Activated CD4-positive, alpha-beta T cell treated with anti-CD3 and anti-CD28 coated beads, Interleukin-2, amount 50 U/mL, for 4 hours (primary cell): ENCODE results near the gene PPP1R14B.

ENCODE experiments used
- DNase-seq, 2 experiments: peaks; one replicate each; pipeline ENCODE4 v3.0.0-alpha.2; 2020

Gene PPP1R14B

DNA sequence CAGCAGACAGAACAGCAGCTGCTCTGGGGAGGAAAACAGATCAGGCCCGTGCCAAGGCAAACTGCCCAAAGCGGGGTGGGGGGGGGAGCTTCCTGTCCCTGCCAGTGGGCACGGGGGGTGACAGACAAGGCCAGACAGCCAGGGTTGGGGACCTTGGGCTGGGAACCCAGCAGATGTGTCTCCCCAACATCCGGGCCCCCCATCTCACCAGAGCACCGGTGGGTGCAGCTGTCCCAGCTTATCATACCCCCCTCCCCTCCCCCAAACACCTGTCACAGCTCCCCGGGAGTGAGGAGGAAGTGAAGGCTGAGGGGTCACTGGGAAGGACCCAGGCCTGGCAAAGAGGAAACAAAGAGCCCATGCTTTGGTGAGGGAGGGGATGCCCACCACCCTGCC lies 1.3 kb downstream of the PPP1R14B start:
- DNase-seq, result peak in 1 of 2 experiments; percentile 24

DNA sequence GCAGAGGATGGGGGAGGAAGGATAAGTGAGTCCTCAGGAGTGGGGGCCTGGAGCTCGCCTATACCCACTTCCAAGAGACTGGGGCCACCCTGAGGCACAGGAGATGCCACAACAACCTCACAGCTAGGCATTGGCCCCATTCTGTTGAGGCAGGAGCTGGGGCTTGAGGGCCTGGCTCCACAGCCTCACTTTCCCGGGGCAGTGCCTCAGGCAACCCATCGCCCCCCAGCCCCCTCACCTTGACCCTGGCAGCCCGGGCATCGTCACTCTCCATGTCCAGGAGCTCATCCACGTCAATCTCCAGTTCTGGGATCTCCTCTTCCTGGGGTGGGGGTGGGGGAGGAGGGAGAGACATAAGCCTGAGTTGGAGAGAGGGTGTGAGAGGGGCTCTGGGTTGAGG lies 1.8 kb downstream of the PPP1R14B start:
- DNase-seq, result no peak

DNA sequence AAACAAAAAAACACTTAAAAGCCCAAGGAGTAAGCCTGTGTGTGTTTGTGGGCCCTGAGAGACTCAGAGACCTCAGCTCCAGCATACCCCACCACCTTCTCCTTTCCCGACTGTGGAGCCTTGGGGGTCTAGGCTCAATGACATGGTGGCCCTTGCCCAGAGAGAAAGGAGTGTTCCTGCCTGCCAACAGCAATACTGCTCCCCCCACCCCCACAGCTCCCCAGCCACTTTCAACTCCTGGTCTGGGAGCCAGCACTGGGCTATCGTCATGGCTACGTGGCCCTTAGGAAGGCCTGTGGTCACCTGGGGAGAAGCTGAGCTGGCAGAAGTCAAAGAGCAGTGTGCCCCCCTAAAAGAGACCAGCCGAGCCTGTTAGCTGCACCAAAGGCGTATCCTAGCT lies 2.6 kb downstream of the PPP1R14B start:
- no peak for DNase-seq

DNA sequence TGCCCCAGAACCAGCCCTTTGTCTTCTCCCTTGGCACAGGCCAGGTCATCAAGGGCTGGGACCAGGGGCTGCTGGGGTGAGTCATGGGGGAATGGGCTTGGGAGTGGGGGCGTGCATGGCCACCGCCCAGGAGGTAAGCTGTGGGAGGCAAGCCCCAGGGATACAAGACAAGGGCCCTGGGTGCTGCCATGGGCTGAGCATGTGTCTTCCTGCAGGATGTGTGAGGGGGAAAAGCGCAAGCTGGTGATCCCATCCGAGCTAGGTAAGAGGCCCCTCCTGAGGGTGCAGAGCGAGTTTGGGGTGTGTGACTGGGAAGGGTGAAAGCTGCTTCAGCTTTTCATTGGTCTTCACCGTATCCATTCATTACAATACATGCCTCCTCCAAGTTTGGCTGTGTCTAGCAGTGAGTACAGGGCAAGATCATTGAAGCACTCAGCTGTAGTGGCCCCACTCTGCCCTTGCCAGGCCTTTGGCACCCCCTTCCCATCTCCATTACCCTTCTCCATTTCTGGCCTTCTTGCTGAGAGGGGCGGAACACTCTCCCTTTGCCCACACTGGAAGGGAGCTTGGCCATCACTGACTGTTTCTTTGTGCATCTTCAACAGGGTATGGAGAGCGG lies 3.4 kb downstream of the PPP1R14B start:
- no peak for DNase-seq

DNA sequence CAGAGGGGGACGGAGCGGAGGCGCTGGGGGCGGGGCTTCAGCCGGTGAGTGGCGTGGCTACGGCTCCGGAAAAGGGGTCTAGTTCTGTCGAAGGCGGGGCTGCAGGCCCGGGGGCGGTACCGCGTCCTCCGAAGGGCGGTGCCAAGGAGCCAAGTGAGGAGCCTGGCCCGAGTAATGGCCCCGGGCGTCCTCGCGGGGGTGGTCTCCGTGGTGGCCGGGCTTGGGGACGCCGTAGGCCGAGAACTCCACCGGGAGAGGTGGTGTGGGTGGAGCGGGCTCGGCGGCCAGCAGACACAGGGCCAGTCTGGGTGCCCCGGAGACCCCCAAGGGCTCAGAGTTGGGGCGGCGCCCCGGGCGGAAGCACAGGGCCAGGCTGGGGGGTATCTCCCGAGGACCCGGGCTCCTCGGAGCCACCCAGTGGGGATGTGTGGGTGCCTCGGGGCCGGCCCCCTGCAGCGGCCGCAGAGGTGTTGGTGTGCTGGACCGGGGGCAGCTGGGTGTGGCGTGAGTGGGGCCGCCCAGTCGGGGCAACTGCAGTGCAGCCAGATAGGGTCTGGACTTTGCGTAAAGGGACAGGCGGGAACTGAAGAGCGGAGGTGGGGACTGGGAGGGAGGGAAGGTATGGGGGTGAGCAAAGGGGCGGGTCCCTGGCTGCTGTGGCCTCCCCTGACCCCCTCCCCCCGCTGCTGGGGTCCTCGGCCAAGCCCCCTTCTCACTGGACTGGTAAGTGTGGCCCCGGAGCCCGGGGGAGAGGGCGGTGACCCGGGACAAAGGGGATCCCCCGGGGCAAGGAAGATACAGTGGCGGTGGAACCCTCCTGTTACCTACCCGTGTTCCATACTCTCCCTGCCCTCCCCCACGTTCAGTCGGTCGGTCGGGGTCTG lies 5.0 kb downstream of the PPP1R14B start:
- peak; percentile 99 to 100 for DNase-seq

DNA sequence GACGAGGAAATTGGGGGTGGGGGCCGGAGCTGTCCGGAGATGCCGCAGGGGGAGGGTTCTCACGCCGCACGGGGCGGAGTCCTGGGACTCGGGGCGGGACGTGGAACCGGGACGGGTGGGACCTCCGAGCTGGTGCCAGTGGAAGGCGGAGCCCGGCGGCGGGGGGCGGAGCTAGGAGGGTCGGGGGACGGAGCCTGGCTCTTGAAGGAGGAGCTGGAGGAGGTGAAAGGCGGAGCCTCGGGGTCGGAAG lies 5.6 kb downstream of the PPP1R14B start:
- DNase-seq, result no peak

DNA sequence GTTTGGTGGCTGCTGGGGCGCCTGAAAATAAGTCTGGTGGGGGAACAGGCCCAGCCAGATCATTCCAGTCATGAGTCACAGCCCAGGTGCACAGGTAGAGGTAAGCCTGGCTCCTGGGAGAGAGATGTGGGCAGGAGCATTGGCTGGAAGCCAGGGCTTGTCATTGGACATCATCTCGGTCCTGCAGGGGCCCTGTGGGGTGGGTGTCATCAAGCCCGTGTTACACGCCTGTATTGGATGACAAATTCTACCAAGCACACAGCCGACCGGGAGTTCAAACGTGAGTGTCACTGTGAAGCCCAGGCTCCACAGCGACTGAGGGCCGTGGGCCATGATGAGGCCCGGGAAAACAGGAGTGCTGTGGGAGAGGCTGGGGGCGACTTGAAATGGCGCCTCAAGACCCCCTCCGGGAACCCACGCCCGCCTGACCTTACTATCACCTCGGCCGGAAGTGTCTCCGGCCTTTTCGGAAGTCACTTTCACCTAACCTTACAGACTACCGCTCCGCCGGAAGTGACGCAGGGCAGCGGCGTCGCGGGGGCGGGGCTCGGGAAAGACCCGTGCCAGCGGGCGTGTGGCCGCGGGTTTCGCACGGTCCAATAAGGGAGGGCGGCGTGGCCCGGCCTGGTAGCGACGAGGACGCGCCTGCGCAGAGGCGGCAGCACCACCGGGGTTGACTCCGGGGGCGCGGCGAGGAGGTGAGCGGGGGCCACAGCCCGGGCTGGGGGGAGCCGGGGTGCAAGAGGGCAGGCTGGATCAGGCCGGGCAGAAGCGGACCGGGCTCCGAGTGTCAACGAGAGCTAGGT lies 6.1 kb downstream of the PPP1R14B start, which contains the start of gene FKBP2:
TSS of gene FKBP2 (plus strand) at position 661 of the 806 bp plus-strand sequence. CDS start 1,293 bp downstream, outside the sequence.
- DNase-seq, result peak; percentile 95 to 97

DNA sequence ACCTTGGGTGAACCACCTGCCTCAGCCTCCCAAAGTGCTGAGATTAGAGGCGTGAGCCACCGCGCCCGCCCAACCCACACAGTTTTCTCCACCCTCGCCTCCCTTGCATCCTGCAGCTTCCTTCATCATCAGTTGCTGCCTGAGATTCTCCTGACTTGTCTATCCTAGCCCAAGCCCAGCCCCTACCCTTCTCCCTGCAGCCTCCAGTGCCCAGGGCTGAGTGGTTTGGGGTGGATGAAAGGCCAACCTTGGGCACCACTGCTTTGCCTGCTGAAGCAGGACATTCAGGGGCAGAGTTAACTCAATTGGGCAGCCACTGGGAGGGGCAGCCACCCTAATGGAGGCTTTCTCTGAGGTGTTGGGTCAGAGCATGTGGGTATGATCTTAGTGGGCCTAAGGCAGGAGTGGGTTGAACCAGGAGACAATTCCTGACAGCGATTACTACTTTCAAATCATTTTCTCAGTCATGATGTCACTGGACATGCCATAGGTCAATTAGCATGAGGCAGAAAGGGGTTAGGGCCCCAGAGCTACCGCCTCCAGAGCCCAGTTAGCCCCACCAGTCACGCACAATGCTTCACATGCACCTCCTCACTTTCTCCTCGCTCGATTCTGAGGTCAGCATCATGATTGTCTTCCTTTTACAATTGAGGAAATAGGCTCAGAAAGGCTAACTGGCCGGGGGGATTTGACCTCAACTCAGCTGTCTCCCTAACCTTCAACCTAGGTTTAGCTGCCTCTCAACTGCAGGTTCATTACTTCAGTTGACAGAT lies 6.9 kb downstream of the PPP1R14B start:
- no peak for DNase-seq

DNA sequence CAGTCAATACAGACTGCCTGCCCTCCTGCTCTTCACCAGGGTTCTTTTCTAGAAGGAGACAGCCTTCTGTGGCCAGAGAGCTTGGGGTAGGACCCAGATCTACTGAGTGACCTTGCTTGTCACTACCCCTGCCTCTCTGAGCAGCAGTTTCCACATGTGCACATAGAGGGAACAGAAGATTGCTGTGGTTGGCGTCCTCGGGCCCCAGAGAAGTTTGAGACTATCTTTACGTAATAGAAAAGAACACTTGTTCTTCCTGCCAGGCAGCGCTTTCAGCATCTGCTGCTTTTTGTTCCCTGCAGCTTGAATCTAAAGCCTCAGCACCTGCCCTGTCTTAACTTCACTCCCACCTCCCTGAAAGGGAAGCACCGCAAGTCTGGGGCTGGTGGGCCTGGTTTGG lies 7.7 kb downstream of the PPP1R14B start:
- no peak for DNase-seq

DNA sequence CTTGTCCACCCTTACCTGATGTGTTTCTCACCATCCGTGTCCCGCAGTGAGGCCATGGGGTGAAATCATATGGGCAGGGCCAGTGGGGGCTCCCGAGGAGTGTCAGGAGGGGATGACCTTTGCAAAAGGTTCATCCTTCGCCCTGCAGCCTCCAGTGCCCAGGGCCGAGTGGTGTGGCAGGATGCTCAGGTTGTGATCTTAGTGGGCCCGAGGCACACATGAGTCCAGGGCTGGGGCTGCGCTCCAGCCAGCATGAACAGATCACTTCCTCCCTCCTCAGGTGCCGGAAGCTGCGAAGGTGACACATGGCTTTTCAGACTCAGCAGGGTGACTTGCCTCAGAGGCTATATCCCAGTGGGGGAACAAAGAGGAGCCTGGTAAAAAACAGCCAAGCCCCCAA lies 8.7 kb downstream of the PPP1R14B start:
- DNase-seq, result no peak

DNA sequence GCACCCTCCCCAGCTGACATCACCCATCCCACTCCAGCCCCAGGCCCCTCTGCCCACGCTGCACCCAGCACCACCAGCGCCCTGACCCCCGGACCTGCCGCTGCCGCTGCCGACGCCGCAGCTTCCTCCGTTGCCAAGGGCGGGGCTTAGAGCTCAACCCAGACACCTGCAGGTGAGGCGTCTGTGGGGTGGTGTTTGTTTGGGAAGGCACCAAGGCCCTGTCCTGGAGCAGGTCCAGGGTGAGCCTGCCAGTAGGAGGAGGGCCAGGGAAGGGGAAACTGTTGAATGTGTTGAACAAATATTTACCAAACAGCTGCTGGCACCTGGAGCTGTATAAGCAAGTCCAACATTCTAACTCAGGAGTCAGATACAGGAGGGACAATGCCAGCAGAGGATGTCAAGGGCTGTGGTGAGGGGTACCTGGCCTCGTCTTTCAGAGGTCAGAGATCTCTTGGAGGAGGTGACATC lies 9.2 kb downstream of the PPP1R14B start:
- no peak for DNase-seq

DNA sequence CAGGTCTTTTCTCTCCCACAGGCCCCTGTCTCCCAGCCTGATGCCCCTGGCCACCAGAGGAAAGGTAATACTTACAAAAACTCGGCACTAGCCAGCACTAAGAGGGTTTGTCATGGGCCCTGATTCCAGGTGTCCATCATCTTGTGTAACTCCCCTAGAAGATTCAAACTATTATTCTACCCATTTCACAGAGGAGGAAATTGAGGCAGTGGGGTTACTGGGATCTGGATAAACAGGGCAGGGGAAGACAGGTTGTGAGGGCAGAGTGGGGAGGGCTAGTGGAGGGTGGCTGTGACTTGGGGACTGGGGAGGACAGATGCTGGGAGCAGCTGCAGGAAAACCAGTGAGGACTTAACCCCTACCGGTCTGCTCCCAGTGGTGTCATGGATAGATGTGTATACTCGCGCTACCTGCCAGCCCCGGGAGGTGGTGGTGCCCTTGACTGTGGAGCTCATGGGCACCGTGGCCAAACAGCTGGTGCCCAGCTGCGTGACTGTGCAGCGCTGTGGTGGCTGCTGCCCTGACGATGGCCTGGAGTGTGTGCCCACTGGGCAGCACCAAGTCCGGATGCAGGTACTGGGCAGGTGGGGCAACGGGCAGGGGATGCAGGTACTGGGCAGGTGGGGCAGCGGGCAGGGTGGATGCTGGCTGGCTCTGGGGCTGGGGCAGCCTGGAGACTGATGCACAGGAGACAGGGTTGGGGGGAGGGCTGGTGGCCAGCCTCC lies 11.1 kb downstream of the PPP1R14B start:
- no peak for DNase-seq

DNA sequence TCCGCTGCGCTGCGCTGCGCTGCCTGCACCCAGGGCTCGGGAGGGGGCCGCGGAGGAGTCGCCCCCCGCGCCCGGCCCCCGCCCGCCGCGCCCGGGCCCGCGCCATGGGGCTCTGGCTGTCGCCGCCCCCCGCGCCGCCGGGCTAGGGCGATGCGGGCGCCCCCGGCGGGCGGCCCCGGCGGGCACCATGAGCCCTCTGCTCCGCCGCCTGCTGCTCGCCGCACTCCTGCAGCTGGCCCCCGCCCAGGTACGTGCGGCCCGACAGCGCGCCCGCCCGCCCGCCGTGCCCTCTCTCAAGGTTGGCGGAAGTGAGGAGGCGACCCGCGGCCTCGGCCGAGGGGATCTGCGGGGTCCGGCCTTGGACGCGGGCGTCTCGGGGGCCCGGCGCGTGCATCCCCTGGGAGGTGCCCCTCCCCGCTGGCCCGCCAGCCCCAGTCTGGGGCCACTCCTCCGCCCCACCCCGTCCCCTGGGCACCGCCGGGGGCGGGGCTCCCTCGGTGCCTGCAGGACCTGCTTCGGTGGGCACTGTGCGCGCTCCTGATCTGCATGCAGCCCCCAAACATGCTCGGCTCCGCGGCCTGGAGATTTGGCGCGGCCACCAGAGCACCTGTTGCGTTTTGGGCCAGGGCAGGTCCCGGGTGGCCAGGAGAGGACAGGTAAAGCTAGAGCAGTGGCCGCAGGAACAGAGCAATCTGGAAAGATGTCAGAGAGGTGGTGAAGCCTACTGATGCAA lies 11.9 kb downstream of the PPP1R14B start:
- peak in 1 of 2 experiments; percentile 25 for DNase-seq

DNA sequence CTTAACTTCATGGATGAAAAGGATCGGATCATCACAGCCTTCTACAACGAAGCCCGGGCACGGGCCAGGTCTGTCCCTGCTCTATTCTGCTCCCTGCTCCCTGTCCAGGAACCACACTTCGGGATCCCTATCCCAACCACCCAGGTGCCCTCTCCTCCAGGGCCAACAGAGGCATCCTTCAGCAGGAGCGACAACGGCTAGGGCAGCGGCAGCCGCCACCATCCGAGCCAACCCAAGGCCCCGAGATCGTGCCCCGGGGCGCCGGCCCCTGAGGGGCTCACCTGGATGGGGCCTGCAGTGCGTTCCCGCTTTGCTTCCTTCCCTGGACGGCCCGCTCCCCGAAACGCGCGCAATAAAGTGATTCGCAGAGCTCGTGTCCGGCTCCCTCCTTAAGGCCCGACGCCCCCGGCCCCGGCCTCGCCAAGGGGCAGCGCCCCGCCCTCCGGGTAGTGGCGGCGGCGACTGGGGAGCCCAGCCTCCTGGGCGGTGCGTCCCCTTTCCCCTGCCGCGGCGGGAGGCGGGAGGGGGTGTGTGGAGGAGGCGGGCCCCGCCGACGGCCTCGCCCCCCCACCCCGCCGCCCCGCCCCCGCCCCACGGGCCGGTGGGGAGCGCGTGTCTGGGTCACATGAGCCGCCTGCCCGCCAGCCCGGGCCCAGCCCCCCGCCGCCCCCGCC lies 12.7 kb downstream of the PPP1R14B start, which contains the start of gene VEGFB:
TSS of gene VEGFB (plus strand) at position 672 of the 674 bp plus-strand sequence. CDS start 250 bp downstream, outside the sequence.
- DNase-seq, result peak; percentile 56 to 61

DNA sequence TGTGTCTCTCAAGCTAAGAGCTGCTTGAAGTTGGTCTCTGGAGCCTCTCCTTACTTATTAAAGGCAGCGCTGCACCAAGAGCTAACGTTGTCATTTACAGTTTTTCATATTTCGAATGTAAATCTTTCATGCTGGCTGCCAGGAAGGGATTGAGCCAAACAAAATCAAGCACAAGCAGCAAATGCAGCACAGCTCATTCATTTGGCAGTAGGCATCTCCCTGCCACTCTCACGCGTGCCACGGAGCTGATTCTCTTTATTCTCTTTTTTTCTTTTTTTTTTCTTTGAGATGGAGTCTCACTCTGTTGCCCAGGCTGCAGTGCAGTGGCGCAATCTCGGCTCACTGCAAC lies 13.8 kb downstream of the PPP1R14B start:
- DNase-seq, result no peak

DNA sequence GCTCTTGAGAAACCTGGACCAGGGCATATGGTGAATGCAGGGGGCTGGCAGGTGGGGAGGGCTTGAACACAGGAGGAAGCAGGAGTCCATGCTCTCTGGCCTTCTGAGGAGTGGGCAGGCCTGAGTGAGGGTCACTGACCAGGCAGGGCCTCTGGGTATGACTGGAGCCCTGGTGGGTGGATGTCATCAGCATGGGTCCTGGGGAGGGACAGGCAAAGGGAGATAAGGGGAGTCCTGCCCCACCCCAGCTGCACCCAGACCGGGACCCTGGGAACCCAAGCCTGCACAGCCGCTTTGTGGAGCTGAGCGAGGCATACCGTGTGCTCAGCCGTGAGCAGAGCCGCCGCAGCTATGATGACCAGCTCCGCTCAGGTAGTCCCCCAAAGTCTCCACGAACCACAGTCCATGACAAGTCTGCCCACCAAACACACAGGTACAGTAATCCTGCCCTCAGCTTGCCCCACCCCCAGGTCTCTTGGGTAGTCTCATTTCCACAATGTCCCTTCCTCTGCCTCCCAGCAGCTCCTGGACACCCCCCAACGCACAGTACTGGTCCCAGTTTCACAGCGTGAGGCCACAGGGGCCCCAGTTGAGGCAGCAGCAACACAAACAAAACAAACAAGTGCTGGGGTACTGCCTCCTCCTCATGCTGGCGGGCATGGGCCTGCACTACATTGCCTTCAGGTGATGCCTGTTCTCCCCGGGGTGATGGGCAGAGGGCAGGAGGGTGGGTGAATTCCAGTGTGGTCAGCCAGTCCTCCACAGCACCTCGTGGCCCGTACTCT lies 14.4 kb downstream of the PPP1R14B start:
- no peak for DNase-seq

DNA sequence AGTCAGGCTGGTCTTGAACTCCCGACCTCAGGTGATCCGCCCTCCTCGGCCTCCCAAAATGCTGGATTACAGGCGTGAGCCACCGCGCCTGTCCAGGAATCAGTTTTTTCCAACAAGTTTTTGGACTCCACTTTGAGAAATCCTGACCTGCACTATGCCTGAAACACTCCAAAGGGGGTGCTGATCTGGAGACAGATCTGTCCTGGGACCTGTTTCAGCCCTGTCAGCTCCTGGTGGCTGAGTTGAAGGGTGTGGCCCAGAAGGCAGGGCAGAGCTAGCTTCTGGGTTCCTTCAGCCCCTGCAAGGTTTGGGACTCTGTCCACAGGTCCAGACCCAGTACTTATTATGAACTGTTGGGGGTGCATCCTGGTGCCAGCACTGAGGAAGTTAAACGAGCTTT lies 15.2 kb downstream of the PPP1R14B start:
- DNase-seq, result no peak

DNA sequence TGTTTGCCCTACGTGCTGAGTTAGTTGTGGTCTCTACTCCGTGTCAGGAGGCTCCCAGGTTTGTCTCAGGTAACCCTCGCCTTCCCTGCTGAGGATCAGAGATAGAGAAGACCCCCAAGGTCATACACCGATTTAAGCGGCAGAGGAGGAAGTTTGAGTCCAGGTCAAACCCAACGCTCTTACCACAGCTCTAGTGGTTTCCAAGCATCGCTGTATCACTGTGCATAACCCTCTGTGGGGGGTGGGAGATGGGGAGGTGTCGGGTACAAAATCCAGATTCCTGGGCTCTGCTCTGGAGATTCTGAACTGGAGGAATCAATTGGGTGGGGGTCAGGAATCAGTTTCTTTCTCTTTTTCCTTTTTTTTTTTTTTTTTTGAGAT lies 15.8 kb downstream of the PPP1R14B start:
- DNase-seq, result no peak

DNA sequence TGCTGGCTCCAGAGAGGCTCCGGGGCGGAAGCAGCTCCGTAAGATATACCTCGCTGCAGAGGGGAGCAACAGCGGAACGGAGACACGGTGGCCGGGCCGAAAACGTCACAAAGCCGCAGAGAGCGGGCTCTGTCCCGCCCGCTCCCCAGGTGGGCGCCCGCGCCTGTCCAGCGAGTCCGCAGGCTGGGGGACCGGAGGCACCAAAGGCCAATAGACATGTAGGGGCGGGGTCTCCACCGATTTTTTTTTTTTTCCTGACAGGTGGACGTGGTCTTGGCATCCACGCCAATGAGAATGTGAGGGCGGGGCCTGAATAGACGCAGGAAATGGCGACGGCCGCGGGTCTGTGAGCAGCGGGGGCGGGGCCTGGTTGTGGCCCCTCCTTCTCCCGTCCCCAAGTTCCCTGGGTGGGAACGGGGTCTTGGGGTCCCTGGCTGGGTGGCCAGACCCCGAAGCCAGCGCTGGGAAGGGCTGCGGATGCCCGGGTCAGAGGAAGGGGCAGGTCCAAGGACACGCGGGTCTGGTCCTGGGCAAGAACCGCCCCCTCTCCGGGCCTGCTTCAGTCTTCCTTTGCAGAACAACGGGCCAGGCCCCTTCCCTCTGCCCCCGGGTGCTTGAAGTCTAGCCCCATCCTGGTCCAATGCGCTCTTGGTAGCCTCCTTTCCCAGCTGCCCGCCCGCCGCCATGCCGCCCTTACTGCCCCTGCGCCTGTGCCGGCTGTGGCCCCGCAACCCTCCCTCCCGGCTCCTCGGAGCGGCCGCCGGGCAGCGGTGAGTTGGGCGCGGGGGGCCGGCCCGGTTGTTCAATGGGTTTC lies 16.4 kb downstream of the PPP1R14B start, which contains the start of gene DNAJC4:
TSS of gene DNAJC4 (plus strand) at position 378 of the 814 bp plus-strand sequence. CDS start at position 685, 307 bp downstream.
- peak; percentile 77 to 79 for DNase-seq
